Activated CD4-positive, CD25-positive, alpha-beta regulatory T cell treated with anti-CD3 and anti-CD28 coated beads, Interleukin-2, amount 50 U/mL, for 16 hours (primary cell): ENCODE measurements around the gene GINS3.

ENCODE experiments used
- DNase-seq: peaks from one replicate; pipeline ENCODE4 v3.0.0-alpha.2; 2020; ENCODE audit warnings: low read depth, low spot score

The GINS3 gene

GRCh38 chr16:58425245-58425644, 33.0 kb downstream of the GINS3 start:
- DNase-seq, result no peak

- no peak for DNase-seq
These were observed 33.7 kb downstream of the GINS3 start for GRCh38 chr16:58425756-58426494.

- DNase-seq, result no peak
These were observed 34.7 kb downstream of the GINS3 start for GRCh38 chr16:58426966-58427365.

- DNase-seq, result no peak
These were observed 36.6 kb downstream of the GINS3 start for GRCh38 chr16:58428621-58429542.

- no peak for DNase-seq
These were observed 38.4 kb downstream of the GINS3 start for GRCh38 chr16:58430718-58431117.

GRCh38 chr16:58433569-58433951, 41.3 kb downstream of the GINS3 start:
- DNase-seq, result no peak

- no peak for DNase-seq
These were observed 43.5 kb downstream of the GINS3 start for GRCh38 chr16:58435779-58436178.

GRCh38 chr16:58440131-58440530, 47.9 kb downstream of the GINS3 start:
- DNase-seq, result no peak

- DNase-seq, result no peak
These were observed 50.3 kb downstream of the GINS3 start for GRCh38 chr16:58442547-58442946.

GRCh38 chr16:58443783-58444182, 51.5 kb downstream of the GINS3 start:
- DNase-seq, result no peak

- DNase-seq, result no peak
These were observed 52.0 kb downstream of the GINS3 start for GRCh38 chr16:58444265-58444664.

- DNase-seq, result no peak
These were observed 56.6 kb downstream of the GINS3 start for GRCh38 chr16:58448890-58449289.

GRCh38 chr16:58449306-58449705, 57.0 kb downstream of the GINS3 start:
- DNase-seq, result no peak

GRCh38 chr16:58449768-58450167, 57.5 kb downstream of the GINS3 start:
- no peak for DNase-seq

GRCh38 chr16:58450590-58450989, 58.3 kb downstream of the GINS3 start:
- no peak for DNase-seq

GRCh38 chr16:58451265-58451689, 59.0 kb downstream of the GINS3 start:
- DNase-seq, result no peak

GRCh38 chr16:58451945-58452401, 59.7 kb downstream of the GINS3 start:
- DNase-seq, result no peak

GRCh38 chr16:58452640-58453039, 60.4 kb downstream of the GINS3 start:
- DNase-seq, result no peak

GRCh38 chr16:58454178-58454577, 61.9 kb downstream of the GINS3 start:
- no peak for DNase-seq

- DNase-seq, result no peak
These were observed 62.6 kb downstream of the GINS3 start for GRCh38 chr16:58454856-58455255.
